Kidney epithelial cell (primary cell): ENCODE measurements around the gene DLGAP1. TPM values are rescaled to one million over a fixed set of nuclear protein-coding genes. Genes with fewer than 3 reads are reported as not detected.

Source experiments
- DNase-seq: peaks from one replicate; pipeline ENCODE4 v3.0.0-alpha.2; 2010; ENCODE audit warnings: low read depth
- H3K27me3 ChIP-seq: 2 replicates; pipeline ENCODE4 v1.6.0; 2011; ENCODE audit warnings: low read length; ENCODE audit not compliant: control insufficient read depth, insufficient read depth
- H3K36me3 ChIP-seq: 2 replicates; pipeline ENCODE4 v1.5.1; 2011; ENCODE audit warnings: low read length; ENCODE audit not compliant: control insufficient read depth, insufficient read depth
- H3K4me3 ChIP-seq: 2 replicates; pipeline ENCODE4 v1.5.1; 2011; ENCODE audit warnings: low read depth, mild to moderate bottlenecking, control low read depth, low read length
- CTCF ChIP-seq: IDR thresholded peaks from 2 replicates; pipeline ENCODE4 v1.5.1; 2011; ENCODE audit warnings: mild to moderate bottlenecking, moderate library complexity, low read length, control low read depth, inconsistent platforms; ENCODE audit not compliant: insufficient read depth, poor library complexity, severe bottlenecking
- total RNA-seq: library from RNA; depleted of rRNA; stranded (reverse); fragments of >200 nt; gene quantifications from 2 replicates; pipeline ENCODE4 v1.2.3, GENCODE V29; 2015

DLGAP1 gene
- total RNA-seq, 1 donor from 2014 or later: 2.6 TPM

GRCh38 chr18:4181882-4182568 lies 273.1 kb downstream of the DLGAP1 start:
- no peaks in the 10 kb centered on the region for H3K36me3 ChIP-seq
- TF ChIP-seq CTCF: no peak
- DNase-seq: no peak
- no peaks in the 10 kb centered on the region for H3K27me3 ChIP-seq
- no peak overlapping the region for H3K4me3 ChIP-seq

GRCh38 chr18:4181086-4181485 lies 274.0 kb downstream of the DLGAP1 start:
- no peak for TF ChIP-seq CTCF
- Histone ChIP-seq H3K36me3 (no peaks in the 10 kb centered on the region), H3K4me3 (no peak overlapping the region), H3K27me3 (no peaks in the 10 kb centered on the region)
- DNase-seq: no peak

- Histone ChIP-seq H3K27me3 (no peaks in the 10 kb centered on the region), H3K36me3 (no peaks in the 10 kb centered on the region), H3K4me3 (no peak overlapping the region)
- TF ChIP-seq CTCF: no peak
- DNase-seq: no peak
These were observed 282.7 kb downstream of the DLGAP1 start for GRCh38 chr18:4172196-4173100.

- Histone ChIP-seq H3K36me3 (no peaks in the 10 kb centered on the region), H3K27me3 (no peaks in the 10 kb centered on the region), H3K4me3 (no peak overlapping the region)
- no peak for TF ChIP-seq CTCF
- no peak for DNase-seq
These were observed 297.8 kb downstream of the DLGAP1 start for GRCh38 chr18:4157352-4157751.

GRCh38 chr18:4146797-4147196 lies 308.3 kb downstream of the DLGAP1 start:
- Histone ChIP-seq H3K27me3 (no peaks in the 10 kb centered on the region), H3K36me3 (no peaks in the 10 kb centered on the region), H3K4me3 (no peak overlapping the region)
- DNase-seq: no peak
- no peak for TF ChIP-seq CTCF
